NK-92 treated with Interleukin-12 subunit alpha and Interleukin-12 subunit beta, amount 100 ng/mL, for 24 hours (cell line): ENCODE measurements around the gene VSTM1.

ENCODE experiments used
- DNase-seq: peaks from one replicate; lab custom pipeline; 2025; lab: John Stamatoyannopoulos, UW

The VSTM1 gene

DNA sequence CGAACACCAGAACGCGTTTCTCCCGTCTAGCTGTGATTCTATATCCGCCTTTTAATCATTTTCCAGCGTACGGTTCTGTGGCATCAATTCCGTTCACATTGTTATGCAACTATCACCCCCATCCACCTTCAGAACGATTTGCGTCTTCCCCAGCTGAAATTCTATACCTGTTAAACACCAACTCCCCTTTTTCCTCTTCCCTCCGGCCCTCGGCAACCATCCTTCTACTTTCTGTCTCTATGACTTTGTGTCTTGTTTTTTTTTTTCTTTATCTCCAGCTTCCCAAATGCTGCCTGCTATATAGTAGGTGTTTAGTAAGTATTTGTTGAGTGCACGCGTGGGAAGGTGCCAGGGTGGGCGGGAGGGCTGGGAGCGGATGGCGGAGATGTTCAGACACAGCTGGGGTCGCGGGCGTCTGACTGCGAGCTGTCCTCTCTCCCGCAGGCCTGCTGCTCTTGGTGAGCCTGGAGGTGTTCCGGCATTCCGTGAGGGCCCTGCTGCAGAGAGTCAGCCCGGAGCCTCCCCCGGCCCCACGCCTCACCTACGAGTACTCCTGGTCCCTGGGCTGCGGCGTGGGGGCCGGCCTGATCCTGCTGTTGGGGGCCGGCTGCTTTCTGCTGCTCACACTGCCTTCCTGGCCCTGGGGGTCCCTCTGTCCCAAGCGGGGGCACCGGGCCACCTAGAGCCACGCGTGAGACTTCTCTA is 52.0 kb downstream of the VSTM1 start:
- DNase-seq: no peak

DNA sequence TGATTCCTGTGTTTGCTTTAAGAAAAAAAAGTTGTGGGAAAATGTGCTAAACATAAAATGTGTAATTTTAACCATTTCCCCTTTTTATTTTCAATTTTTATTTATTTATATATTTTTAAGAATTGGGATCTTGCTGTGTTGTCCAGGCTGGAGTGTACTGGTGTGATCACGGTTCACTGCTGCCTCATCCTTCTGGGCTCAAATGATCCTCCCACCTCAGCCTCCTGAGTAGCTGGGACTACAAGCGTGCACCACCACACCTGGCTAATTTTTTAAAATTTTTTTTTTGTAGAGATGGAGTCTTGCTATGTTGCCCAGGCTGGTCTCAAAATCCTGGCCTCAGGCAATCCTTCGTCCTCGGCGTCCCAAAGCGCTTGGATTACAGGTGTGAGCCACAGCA is 53.2 kb downstream of the VSTM1 start:
- no peak for DNase-seq

DNA sequence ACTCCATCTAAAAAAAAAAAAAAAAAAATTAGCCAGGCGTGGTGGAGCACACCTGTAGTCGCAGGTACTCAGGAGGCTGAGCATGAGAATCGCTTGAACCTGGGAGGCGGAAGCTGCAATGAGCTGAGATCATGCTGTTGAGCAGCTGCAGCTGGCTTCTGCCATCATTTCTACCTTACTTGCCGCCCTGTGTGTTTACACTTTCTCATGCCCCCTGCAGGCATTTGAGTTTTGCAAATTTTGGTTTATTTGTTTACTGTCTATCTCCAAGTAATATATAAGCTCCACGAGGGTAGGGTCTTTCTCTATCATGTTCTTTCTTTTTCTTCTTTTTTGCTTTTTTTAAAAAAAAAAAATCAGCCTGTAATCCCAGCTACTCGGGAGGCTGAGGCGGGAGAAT is 54.3 kb downstream of the VSTM1 start:
- no peak for DNase-seq

DNA sequence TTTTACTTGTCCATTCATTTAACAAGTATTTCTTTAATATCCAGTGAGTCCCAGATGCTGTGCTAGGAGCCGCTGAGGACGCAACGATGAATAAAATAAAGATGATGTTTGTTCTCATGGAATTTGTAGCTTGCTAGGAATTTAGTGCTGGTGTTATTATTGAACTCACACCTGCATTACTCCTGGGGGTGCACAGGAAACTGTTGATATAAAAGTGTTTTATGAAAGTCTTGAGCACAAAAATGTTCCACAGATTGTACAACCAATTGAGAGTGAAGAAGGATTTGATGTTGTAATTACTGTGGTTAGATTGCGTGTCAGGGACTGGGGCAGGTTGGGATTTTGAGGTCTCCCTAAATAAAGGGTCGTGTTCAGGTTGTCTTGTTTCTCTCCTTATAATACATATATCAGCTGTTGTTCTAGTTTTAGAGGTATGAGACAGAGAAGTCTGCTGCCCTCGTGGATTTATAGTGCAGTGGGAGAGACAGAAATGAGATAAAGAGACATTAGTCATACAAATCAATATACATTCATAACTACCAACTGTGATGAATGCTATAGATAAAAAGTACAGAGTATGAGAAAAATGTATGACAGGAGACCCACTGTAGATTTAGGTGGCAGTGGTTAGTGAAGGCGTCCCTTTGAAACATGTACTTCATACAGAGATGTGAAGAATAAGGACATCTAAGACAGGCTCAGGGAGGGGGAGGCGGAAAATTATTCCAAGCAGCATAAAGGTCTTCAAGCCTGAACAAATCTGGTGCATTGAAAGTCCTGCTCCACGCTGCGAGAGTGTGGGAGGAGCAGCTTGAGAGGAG is 61.0 kb downstream of the VSTM1 start:
- no peak for DNase-seq

DNA sequence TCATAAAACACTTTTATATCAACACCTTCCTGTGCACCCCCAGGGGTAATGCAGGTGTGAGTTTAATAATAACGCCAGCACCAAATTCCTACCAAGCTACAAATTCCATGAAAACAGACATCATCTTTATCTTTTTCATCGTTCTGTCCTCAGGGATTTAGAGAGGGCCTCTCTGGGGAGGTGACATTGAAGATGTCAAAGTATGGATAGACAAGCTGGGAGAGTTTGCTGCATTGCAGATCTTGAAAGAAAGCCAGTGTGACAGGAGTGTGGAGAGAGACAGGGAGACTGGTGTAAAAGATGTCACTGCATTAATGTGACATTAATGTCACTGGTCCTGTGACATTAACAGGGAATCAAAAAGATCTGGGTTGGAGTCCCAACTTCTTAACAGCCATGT is 62.2 kb downstream of the VSTM1 start:
- DNase-seq: no peak

DNA sequence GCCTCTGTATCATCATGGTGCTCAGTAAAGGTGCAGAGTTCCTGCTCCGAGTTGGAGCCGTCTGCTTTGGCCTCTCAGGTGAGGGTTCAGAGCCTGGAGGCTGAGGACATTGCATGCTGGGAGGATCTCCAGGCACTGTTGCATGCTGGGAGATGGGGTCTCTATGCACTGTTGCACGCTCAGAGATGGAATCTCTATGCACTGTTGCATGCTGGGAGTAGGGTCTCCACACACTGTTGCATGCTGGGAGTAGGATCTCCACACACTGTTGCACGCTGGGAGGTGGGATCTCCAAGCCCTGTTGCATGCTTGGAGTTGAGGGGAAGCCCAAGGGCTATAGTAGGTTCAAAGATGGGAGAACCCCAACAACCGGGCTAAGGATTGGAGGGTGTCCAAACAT is 64.0 kb downstream of the VSTM1 start:
- no peak for DNase-seq

DNA sequence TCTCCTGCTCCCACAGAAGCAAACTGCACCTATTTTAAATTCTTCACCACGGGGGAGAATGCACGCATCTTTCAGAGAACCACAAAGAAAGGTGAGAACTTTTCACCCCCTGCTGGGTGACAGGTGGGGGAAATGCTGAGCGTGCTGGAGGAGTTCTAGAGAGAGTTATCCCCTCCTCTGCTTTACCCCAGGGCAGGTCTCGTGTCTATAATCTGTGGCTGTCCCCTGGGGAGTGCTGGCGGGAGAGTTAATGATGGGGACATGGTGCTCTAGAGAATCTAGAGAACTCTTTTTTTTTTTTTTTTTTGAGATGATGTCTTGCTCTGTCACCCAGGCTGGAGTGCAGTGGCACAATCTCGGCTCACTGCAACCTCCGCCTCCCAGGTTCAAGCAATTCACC is 65.5 kb downstream of the VSTM1 start:
- DNase-seq: no peak

DNA sequence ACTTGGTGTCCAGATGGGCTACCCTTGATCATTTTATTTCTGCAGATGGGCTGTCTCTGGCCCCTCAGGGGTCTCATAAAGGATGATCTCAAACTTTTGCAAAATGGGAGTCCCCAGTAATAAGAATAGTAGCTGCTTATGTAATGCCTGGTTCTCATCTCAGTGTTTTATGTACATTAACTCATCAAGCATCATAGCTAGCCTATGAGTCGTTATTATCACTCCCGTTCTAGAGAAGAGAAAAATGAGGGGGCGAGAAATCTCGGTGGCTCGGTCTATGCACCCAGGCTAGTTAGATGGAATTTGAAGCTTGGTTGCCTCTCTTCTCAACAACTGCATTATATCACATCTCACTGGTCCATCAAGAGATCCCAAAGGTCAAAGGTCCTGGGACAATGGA is 68.9 kb downstream of the VSTM1 start:
- no peak for DNase-seq

DNA sequence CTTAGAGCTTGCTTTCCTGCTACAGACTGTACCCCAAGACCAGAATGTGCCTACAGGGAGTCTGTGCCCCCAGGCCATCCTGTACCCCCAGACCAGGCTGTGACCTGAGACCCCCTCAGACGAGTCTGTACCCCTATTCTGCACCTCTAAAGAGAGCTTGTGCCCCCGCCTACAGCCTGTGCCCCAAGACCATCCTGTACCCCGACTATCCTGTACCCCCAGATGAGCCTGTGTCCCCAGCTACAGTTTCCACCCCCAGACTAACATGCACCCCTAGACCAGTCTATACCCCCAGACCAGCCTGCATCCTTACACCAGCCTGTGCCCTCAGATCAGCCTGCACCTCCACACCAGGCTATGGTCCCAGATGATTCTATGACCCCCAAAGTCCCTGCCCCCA is 70.2 kb downstream of the VSTM1 start:
- DNase-seq: no peak

DNA sequence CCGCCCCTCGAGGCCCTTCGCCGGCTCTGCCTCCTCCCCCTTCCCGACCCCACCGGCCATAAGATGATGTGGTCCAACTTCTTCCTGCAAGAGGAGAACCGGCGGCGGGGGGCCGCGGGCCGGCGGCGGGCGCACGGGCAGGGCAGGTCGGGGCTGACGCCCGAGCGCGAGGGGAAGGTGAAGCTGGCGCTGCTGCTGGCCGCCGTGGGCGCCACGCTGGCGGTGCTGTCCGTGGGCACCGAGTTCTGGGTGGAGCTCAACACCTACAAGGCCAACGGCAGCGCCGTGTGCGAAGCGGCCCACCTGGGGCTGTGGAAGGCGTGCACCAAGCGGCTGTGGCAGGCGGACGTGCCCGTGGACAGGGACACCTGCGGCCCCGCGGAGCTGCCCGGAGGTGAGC is 70.9 kb downstream of the VSTM1 start:
- no peak for DNase-seq

DNA sequence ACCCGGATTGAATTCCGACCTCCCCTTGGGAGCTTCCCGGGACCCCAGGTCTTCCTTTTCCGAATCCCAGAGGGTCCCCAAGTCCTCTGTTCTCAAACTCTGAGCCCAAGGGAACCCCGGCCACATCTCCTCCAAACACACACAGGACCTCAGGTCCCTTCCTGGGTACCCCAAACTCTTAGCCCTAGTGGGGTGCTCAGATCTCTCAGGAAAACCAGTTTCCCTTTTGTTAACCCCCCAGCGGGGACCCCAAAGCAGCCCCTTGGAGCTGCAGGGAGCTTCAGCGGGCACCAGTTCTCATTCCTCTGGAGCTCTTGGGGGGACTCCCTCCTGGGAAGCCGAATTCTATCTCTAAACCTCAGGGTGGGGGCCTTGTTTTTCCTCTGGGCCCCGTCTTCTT is 71.5 kb downstream of the VSTM1 start:
- no peak for DNase-seq

DNA sequence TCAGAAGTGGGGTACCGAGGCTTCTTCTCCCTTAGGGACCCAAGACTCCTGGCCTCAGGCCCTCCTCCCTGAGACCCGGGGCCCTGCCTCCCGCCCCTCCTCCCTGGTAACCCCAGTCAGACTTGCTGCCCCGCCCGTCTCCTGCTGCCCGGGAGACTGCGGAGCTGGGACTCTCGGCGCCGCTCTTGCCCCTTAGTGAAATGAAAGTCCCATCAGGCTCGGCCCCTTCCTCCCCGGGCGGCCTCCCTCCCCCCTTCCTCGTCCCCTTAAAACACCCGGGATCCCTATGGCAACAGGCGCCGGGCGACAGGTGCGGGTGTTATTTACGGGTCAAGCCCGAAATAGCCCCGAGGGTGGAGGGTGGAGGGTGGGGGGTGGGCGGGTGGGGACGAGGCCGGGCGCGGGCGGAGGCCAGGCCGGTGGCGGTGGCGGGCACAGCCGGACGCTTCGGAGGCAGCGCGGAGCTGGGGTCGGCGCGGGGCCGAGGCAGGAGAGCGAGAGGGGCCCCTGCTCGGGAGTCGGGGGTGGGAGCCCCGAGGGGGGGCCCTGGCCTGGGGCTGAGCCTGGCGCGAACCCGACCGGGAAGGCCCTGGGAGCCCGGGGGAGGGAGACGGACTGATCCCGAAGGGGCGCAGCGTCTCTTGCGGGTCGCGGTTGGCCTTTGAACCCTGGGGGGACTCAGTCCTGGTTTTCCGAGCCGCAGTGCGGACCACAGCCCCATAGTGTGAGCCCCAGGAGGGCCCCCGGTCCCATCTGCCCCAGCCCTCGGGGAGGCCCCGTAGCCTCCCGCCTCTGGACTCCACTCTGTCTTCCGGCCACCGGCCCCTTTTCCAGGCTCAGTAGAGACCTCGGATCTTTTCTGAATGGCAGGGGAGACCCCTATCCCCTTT is 72.2 kb downstream of the VSTM1 start, which contains the start of gene CACNG6:
CACNG6 (plus strand) TSS at position 414 of the 890 bp plus-strand sequence. CDS start 1,241 bp downstream, outside the sequence.
- DNase-seq: no peak
